Kidney (tissue), 14 donors: ENCODE results near the gene FLOT2. TPM values are rescaled to one million over a fixed set of nuclear protein-coding genes. Genes with fewer than 3 reads are reported as not detected.

Experiments used
- DNase-seq, 5 donors: peaks; one replicate each; pipeline ENCODE4 v3.0.0-alpha.2; 2013 to 2020
- FAIRE-seq: peaks from 2 replicates; lab custom pipeline; 2012; peaks lifted over from hg19 to GRCh38; lab: Jason Lieb, UNC
- H3K27ac ChIP-seq, 2 donors: one replicate each; pipeline ENCODE4 v1.7.0; 2013; ENCODE audit warnings: low read depth in 2 of 2, low read length in 2 of 2, inconsistent platforms in 1 of 2
- H3K27me3 ChIP-seq: one replicate; pipeline ENCODE4 v1.7.1; 2013; ENCODE audit warnings: low read length, inconsistent platforms; ENCODE audit not compliant: control insufficient read depth, insufficient read depth
- H3K36me3 ChIP-seq, 3 donors: one replicate each; pipeline versions ENCODE4 v1.7.0 to v1.7.1; 2013; ENCODE audit warnings: low read length in 3 of 3, control low read depth in 1 of 3, inconsistent platforms in 1 of 3; ENCODE audit not compliant: insufficient read depth in 3 of 3, control insufficient read depth in 2 of 3
- H3K4me1 ChIP-seq, 3 donors: one replicate each; pipeline versions ENCODE4 v1.7.0 to v1.7.1; 2013; ENCODE audit warnings: low read length in 3 of 3, inconsistent platforms in 1 of 3, low read depth in 1 of 3; ENCODE audit not compliant: control insufficient read depth in 2 of 3, insufficient read depth in 2 of 3
- H3K4me3 ChIP-seq, 3 donors: one replicate each; pipeline versions ENCODE4 v1.7.0 to v1.8.1; 2013; ENCODE audit warnings: low read length in 3 of 3, control low read depth in 1 of 3, inconsistent platforms in 1 of 3
- H3K9ac ChIP-seq, 3 donors: one replicate each; pipeline versions ENCODE4 v1.7.0 to v1.7.1; 2013; ENCODE audit warnings: low read length in 3 of 3, control low read depth in 1 of 3, inconsistent platforms in 1 of 3
- H3K9me3 ChIP-seq, 3 donors: one replicate each; pipeline versions ENCODE4 v1.7.0 to v1.7.1; 2013; ENCODE audit warnings: low read length in 3 of 3, control low read depth in 1 of 3, inconsistent platforms in 1 of 3; ENCODE audit not compliant: control insufficient read depth in 2 of 3, insufficient read depth in 1 of 3
- CTCF ChIP-seq: IDR thresholded peaks from 3 replicates; pipeline ENCODE4 v1.5.1; 2012; ENCODE audit warnings: mild to moderate bottlenecking, moderate library complexity, borderline replicate concordance; ENCODE audit not compliant: insufficient read depth; ENCODE audit errors: extremely low read depth
- intact Hi-C: fragments of 100-400 bp; cut with DNase I; formaldehyde crosslinking; loops from one replicate; pipeline ENCODE4 v1.11.1; 2022
- polyA plus RNA-seq: library from polyadenylated mRNA; stranded (reverse); fragments of 350-450 nt; fragmentation: Illumina TruSeq; extraction: RNeasy Lipid Tissue Mini Kit (QIAGEN cat#74804); gene quantifications from one replicate; pipeline ENCODE4 v1.2.3, GENCODE V29; 2014; ENCODE audit warnings: low read depth, low replicate concordance; ENCODE audit not compliant: insufficient read depth
- total RNA-seq: library from RNA; stranded (reverse); fragmentation: NEBNext Ultra II Directional; extraction: Animal tissue kit (Norgen Biotek cat#: 25700); gene quantifications from one replicate; pipeline ENCODE4 v1.2.1, GENCODE V29; 2021
- donor health status: control.
- donor health status: control.
- donor health status: control.
- donor health status: control.
- donor health status: control.
- donor health status: DM: yes; HTN: yes; CAD: no.
- donor health status: Normal renal cell carcinoma (clear cell type).

Gene FLOT2
- total and polyA plus RNA-seq, 2 donors from 2014 or later = 200 to 260 TPM

GRCh38 chr17:28864991-28865849, 32.3 kb downstream of the FLOT2 start:
- TF ChIP-seq CTCF = no peak
- Histone ChIP-seq H3K27ac (no peak overlapping the region), H3K4me1 (no peaks in the 10 kb centered on the region), H3K27me3 (no peaks in the 10 kb centered on the region), H3K9ac (no peak overlapping the region), H3K4me3 (no peak overlapping the region), H3K36me3 (peaks cover 0 to 7% (median 6%) of the 10 kb centered on the region in 3 donors), H3K9me3 (no peaks in the 10 kb centered on the region)
- intact Hi-C loops = no loop called here
- DNase-seq = no peak
- no peak for FAIRE-seq

GRCh38 chr17:28863953-28864352, 33.6 kb downstream of the FLOT2 start:
- peaks cover under 1 to 9% (median 8%) of the 10 kb centered on the region in 3 donors for H3K36me3 ChIP-seq
- FAIRE-seq (no peak), DNase-seq (no peak)
- intact Hi-C loops = no loop called here
- no peaks in the 10 kb centered on the region for H3K27me3 ChIP-seq
- H3K4me1 ChIP-seq = no peaks in the 10 kb centered on the region
- no peak for TF ChIP-seq CTCF
- H3K4me3 ChIP-seq = no peak overlapping the region
- H3K27ac ChIP-seq = no peak overlapping the region
- no peaks in the 10 kb centered on the region for H3K9me3 ChIP-seq
- H3K9ac ChIP-seq = no peak overlapping the region

- Histone ChIP-seq H3K27ac (no peak overlapping the region), H3K9me3 (no peaks in the 10 kb centered on the region), H3K4me1 (no peaks in the 10 kb centered on the region), H3K27me3 (no peaks in the 10 kb centered on the region), H3K4me3 (no peak overlapping the region), H3K9ac (no peak overlapping the region), H3K36me3 (peaks cover 7 to 22% (median 19%) of the 10 kb centered on the region in 3 donors)
- FAIRE-seq = no peak
- no peak for DNase-seq
- TF ChIP-seq CTCF = no peak
- intact Hi-C loops = no loop called here
Measured at GRCh38 chr17:28862561-28862960, 35.0 kb downstream of the FLOT2 start.
